CD4-positive, alpha-beta T cell treated with Interleukin-4 for 1 hour (primary cell): ENCODE results near the gene TBL1XR1.
"Not testable (repeated sequence)": the region's sequence is repeated elsewhere in the genome, so short reads cannot be mapped to it uniquely, and the experiment has no call there.

Experiments
- DNase-seq, 2 donors: peaks; one replicate each; pipeline ENCODE4 v3.0.0-alpha.2; 2020 to 2022

TBL1XR1 gene

DNA sequence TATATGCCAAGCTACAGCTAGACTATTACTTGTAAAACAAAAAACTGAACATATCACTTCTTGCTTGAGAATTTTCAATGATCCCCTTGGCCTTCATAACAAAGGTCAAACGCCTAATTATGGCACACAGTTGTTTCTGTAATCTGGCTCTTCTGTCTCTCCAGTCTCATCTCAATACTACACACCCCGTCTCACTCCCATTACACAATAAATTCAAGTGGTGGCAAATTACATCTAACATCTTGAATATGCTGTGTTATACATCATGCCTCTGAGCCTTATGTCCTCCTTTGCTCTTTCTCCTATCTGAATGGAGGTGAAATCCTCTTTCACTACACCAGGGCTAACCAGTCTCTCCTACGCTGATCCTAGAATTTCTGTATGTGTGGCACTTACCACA, 140.4 kb downstream of the TBL1XR1 start:
- no peak for DNase-seq

- DNase-seq: no peak
These were observed 141.4 kb downstream of the TBL1XR1 start for GRCh38 chr3:177055605-177056571.

- DNase-seq: no peak
These were observed 144.2 kb downstream of the TBL1XR1 start for GRCh38 chr3:177053107-177053506.

GRCh38 chr3:177051411-177051810, 145.9 kb downstream of the TBL1XR1 start:
- DNase-seq: no peak

GRCh38 chr3:177050501-177051237, 146.6 kb downstream of the TBL1XR1 start:
- DNase-seq: peak in 1 of 2 donors; percentile 72

DNA sequence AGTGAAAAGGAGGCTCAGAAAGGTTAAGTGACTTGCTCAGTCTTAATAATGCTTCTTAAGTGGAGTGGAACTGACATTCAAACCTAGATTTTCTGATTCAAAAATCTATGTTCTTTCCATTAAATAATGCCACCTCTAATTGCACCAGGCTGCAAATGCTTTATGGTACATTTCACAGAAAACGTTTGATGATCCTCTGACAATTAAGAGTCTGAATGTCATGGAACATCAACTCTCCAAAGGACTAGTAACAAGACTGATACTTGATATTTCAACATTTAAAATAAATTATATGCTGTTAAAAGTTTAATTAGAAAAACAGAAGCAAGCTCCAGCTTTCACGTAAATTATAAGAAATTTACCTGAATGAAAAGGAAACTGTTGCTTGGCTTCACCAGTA, 151.5 kb downstream of the TBL1XR1 start:
- no peak for DNase-seq

GRCh38 chr3:177045222-177045621, 152.1 kb downstream of the TBL1XR1 start:
- no peak for DNase-seq

GRCh38 chr3:177041730-177042551, 155.3 kb downstream of the TBL1XR1 start:
- no peak for DNase-seq

GRCh38 chr3:177041021-177041729, 156.1 kb downstream of the TBL1XR1 start:
- DNase-seq: no peak

DNA sequence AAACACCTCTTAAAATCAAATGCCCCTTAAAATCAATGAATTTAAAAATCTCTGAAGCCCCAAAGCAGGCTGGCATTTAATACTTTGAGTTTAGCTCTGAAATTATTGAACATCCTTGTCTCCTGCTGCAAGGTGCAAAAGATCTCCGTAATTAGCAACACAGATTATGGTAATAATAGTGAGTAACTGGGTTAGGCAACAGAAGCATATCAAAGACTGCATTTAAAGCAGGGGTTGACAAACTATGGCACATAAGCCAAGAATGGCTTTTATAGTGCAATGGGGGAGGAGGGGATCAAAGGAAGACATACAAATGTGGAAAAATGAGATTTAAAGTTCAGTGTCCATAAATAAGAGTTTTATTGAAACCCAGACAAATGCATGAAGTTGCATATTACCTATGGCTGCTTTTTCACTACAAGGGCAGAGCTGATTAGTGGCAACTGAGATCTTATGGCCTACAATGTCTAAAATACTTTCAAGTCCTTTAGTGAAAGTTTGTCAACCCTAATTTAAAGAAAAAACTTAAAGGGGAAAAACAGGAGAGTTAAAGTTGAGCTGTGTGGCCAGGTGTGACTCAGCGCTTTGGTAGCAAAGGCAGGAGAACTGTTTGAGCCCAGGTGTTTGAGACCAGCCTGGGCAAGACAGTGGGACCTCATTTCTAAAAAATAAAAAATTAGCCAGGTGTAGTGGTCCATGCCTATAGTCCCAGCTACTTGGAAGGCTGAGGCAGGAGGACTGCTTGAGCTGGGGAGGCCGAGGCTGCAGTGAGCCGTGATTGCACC, 157.6 kb downstream of the TBL1XR1 start:
- DNase-seq: no peak

DNA sequence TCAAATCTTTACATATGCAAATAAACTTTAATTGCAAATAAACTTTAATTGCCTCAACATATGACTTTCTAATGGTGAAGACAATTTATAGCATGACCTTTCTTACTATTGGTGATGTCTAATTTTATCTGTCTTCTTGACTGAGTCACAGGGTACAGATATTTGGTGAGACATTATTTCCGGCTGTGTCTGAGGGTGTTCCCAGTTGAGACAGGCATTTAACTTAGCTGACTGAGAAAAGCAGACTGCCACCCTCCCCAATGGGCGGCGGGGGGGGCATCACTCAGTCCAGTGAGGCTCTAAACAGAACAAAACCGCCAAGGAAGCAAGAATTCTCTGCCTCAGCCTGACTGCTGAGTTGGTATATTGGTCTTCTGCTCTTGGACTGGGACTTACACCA, 160.0 kb downstream of the TBL1XR1 start:
- DNase-seq: no peak

GRCh38 chr3:177035676-177036075, 161.6 kb downstream of the TBL1XR1 start:
- DNase-seq: no peak

- DNase-seq: no peak
These were observed 162.3 kb downstream of the TBL1XR1 start for GRCh38 chr3:177034832-177035475.

GRCh38 chr3:177026505-177027277, 170.6 kb downstream of the TBL1XR1 start:
- DNase-seq: no peak

- DNase-seq: no peak
These were observed 181.4 kb downstream of the TBL1XR1 start for GRCh38 chr3:177015881-177016280.

GRCh38 chr3:177013681-177014280, 183.5 kb downstream of the TBL1XR1 start:
- no peak for DNase-seq

GRCh38 chr3:177005718-177006405, 191.4 kb downstream of the TBL1XR1 start:
- DNase-seq: no peak

DNA sequence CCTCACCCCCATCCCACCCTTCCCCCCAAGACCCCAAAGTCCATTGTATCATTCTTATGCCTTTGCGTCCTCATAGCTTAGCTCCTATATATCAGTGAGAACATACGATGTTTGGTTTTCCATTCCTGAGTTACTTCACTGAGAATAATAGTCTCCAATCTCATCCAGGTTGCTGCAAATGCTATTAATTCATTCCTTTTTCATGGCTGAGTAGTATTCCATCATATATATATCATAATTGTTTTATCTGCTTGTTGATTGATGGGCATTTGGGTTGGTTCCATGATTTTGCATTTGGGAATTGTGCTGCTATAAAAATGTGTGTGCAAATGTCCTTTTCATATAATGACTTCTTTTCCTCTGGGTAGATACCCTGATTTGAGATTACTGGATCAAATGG, 197.1 kb downstream of the TBL1XR1 start:
- not testable (repeated sequence) for DNase-seq

- DNase-seq: no peak
These were observed 201.3 kb downstream of the TBL1XR1 start for GRCh38 chr3:176995946-176996345.
